GM12878 (cell line): Measurements from ENCODE around the gene GPC2. TPM values are rescaled to one million over a fixed set of nuclear protein-coding genes. Genes with fewer than 3 reads are reported as not detected.

Experiments used
- ASH2L ChIP-seq: fragments of 300-600, 200-600 bp; sonication (generic); IDR thresholded peaks from 2 replicates; pipeline ENCODE4 v1.6.1; 2017; ENCODE audit warnings: low read depth, mild to moderate bottlenecking, borderline replicate concordance
- ATF3 ChIP-seq: IDR thresholded peaks from 2 replicates; pipeline ENCODE4 v1.6.1; 2011; ENCODE audit warnings: low read depth, mild to moderate bottlenecking, low read length, moderate library complexity, borderline replicate concordance; ENCODE audit errors: extremely low read depth
- BCLAF1 ChIP-seq: fragments of 450-650 bp; IDR thresholded peaks from 2 replicates; pipeline ENCODE4 v1.6.1; 2017; ENCODE audit warnings: antibody characterized with exemption, mild to moderate bottlenecking, moderate library complexity
- CHD4 ChIP-seq: fragments of 200-600 bp; sonication (generic); IDR thresholded peaks from 2 replicates; pipeline ENCODE4 v1.6.1; 2016; ENCODE audit warnings: mild to moderate bottlenecking
- EGR1 ChIP-seq, 2 experiments: IDR thresholded peaks; 1 replicate in 1 of 2; 2 replicates in 1 of 2; pipeline ENCODE4 v1.6.1; 2011 to 2012; ENCODE audit warnings: low read depth in 2 of 2, low read length in 2 of 2, borderline replicate concordance in 1 of 2, mild to moderate bottlenecking in 1 of 2, moderate library complexity in 1 of 2
- HDAC6 ChIP-seq: fragments of 200-600 bp; sonication (generic); IDR thresholded peaks from one replicate; pipeline ENCODE4 v1.8.0; 2017; ENCODE audit warnings: antibody characterized with exemption; ENCODE audit not compliant: unreplicated experiment
- HDGF ChIP-seq: fragments of 450-650 bp; IDR thresholded peaks from 2 replicates; pipeline ENCODE4 v1.6.1; 2016; ENCODE audit warnings: antibody characterized with exemption
- HSF1 ChIP-seq: fragments of 150-350 bp; IDR thresholded peaks from 2 replicates; pipeline ENCODE4 v1.6.1; 2014; ENCODE audit warnings: mild to moderate bottlenecking, low read depth, low read length
- MTA3 ChIP-seq: IDR thresholded peaks from 2 replicates; pipeline ENCODE4 v1.6.1; 2012; ENCODE audit warnings: low read length, inconsistent platforms, borderline replicate concordance
- MYB ChIP-seq: fragments of 150-350 bp; IDR thresholded peaks from 2 replicates; pipeline ENCODE4 v1.6.1; 2014; ENCODE audit warnings: mild to moderate bottlenecking, low read depth, low read length, borderline replicate concordance
- POLR2AphosphoS2 ChIP-seq: IDR thresholded peaks from 2 replicates; pipeline ENCODE4 v1.6.1; 2011; ENCODE audit warnings: low read depth, mild to moderate bottlenecking, low read length, improper control_type of control experiment, moderate library complexity
- RAD51 ChIP-seq: fragments of 450-650 bp; IDR thresholded peaks from 2 replicates; pipeline ENCODE4 v1.6.1; 2016; ENCODE audit warnings: moderate library complexity, mild to moderate bottlenecking, inconsistent platforms
- REST ChIP-seq: IDR thresholded peaks from 2 replicates; pipeline ENCODE4 v1.6.1; 2012; ENCODE audit warnings: mild to moderate bottlenecking, low read depth, low read length
- SIN3A ChIP-seq: IDR thresholded peaks from 2 replicates; pipeline ENCODE4 v1.6.1; 2012; ENCODE audit warnings: low read depth, low read length, improper control_type of control experiment
- SMAD5 ChIP-seq: IDR thresholded peaks from 2 replicates; pipeline ENCODE4 v1.6.1; 2016; ENCODE audit warnings: antibody characterized with exemption, low read depth
- ZBED1 ChIP-seq: IDR thresholded peaks from 2 replicates; pipeline ENCODE4 v1.6.1; 2016; ENCODE audit warnings: borderline replicate concordance
- ZBTB40 ChIP-seq: fragments of 450-650 bp; IDR thresholded peaks from 2 replicates; pipeline ENCODE4 v1.6.1; 2016; ENCODE audit warnings: mild to moderate bottlenecking, moderate library complexity, borderline replicate concordance
- polyA plus RNA-seq, 11 experiments: library from polyadenylated mRNA; depleted of rRNA in 4 of 11; unstranded in 6 of 11; stranded (reverse) in 5 of 11; fragments of >200 nt; fragmentation: Nextera tagmentation in 4 of 11; fragmentation: Illumina TruSeq in 1 of 11; extraction: Ambion mirVana in 4 of 11; extraction: Trizol in 1 of 11; gene quantifications; 1 replicate in 1 of 11; 2 replicates in 10 of 11; pipeline versions ENCODE4 v1.2.1 to v1.2.3, GENCODE V29; 2011 to 2016; ENCODE audit warnings: inconsistent platforms in 2 of 11, missing spikeins in 2 of 11, low read depth in 1 of 11
- total RNA-seq, 4 experiments: library from RNA; depleted of rRNA in 3 of 4; stranded (reverse); fragments of >200 nt in 3 of 4; fragmentation: Illumina TruSeq in 1 of 4; extraction: Trizol in 1 of 4; gene quantifications; 2 replicates each; pipeline versions ENCODE4 v1.2.1 to v1.2.3, GENCODE V29; 2013 to 2021

The GPC2 gene
- total and polyA plus RNA-seq, 10 of the 15 experiments (the other 5 are each of a cell fraction or from before 2014, with no cell fraction given), result 0.19 to 6.3 (median 0.77) TPM

- TF ChIP-seq ATF3, result no peak
- TF ChIP-seq ZBED1, result no peak
- TF ChIP-seq SMAD5, result no peak
- no peak; the same call in 1 of the 2 replicates for TF ChIP-seq HDGF
- 0 out of 2 replicates have a peak, but pooled peaks have one; percentile 3 for TF ChIP-seq REST
- TF ChIP-seq HDAC6, result no peak
- TF ChIP-seq MYB, result no peak
- no peak for TF ChIP-seq CHD4
- TF ChIP-seq MTA3, result no peak
- TF ChIP-seq SIN3A, result no peak
- TF ChIP-seq EGR1 (IDR thresholded peaks at IDR 0.05; ENCODE audit: borderline replicate concordance in 1 of 2, low read depth in 2 of 2, low read length in 2 of 2), result peak in 1 of 2 experiments; percentile 74; a peak in 1 of 3 replicates
- TF ChIP-seq ZBTB40, result no peak
- TF ChIP-seq HSF1, result no peak
- no peak for TF ChIP-seq BCLAF1
- 0 out of 2 replicates have a peak, but pooled peaks have one; percentile 16 for TF ChIP-seq ASH2L
- TF ChIP-seq RAD51, result no peak
- TF ChIP-seq POLR2AphosphoS2, result no peak
Observed at GRCh38 chr7:100220586-100221230, 43.5 kb upstream of the GPC2 start (continued).
